ENCODE data around the gene ADGRG6.

DNA sequence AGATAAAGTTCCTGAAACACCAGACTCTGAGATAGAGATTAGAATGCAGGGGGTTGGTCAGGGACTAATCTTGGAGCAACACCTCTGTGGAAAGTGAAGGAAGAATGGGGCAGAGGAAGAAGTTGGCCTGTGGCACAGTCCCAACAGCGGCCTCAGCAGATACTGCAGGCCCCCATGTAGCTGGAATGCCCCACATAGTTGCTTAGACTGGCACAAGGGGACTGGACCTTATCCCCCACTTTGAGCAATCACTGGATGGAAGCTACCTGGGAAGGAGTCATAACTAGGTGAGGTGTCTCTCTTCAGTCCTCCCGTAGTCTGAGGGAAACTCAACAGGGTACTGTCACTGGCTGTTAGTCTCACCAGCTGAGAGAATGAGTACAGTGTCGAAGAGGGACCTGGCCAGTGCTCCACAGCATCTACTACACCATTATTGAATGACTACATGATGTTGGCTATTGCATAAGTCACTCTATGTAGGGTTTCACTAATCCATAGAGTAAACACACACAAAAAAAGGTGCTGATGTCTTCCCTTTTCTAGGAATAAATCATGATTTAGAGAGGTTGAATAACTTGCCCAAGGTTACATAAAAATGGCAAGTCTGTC, 47.5 kb downstream of the ADGRG6 start:
- TF ChIP-seq YY1 (IDR thresholded peaks at IDR 0.05; ENCODE audit: low read depth) (no peak), POLR2AphosphoS5 (IDR thresholded peaks at IDR 0.05; ENCODE audit: low read depth, low read length) (no peak), EP300 (IDR thresholded peaks at IDR 0.05; ENCODE audit: borderline replicate concordance in 1 of 2, low read depth in 1 of 2, low read length in 1 of 2) (no peak), GABPA (IDR thresholded peaks at IDR 0.05; ENCODE audit: low read depth) (no peak), MXI1 (IDR thresholded peaks at IDR 0.05; ENCODE audit: low read depth, low read length) (no peak), CHD2 (IDR thresholded peaks at IDR 0.05; ENCODE audit: low read length, partially characterized antibody) (no peak), EZH2phosphoT487 (IDR thresholded peaks at IDR 0.05; ENCODE audit: borderline replicate concordance, low read depth) (no peak), TAF1 (IDR thresholded peaks at IDR 0.05; ENCODE audit: borderline replicate concordance, low read depth, low read length) (no peak)
- TF ChIP-seq, protein P1, sequence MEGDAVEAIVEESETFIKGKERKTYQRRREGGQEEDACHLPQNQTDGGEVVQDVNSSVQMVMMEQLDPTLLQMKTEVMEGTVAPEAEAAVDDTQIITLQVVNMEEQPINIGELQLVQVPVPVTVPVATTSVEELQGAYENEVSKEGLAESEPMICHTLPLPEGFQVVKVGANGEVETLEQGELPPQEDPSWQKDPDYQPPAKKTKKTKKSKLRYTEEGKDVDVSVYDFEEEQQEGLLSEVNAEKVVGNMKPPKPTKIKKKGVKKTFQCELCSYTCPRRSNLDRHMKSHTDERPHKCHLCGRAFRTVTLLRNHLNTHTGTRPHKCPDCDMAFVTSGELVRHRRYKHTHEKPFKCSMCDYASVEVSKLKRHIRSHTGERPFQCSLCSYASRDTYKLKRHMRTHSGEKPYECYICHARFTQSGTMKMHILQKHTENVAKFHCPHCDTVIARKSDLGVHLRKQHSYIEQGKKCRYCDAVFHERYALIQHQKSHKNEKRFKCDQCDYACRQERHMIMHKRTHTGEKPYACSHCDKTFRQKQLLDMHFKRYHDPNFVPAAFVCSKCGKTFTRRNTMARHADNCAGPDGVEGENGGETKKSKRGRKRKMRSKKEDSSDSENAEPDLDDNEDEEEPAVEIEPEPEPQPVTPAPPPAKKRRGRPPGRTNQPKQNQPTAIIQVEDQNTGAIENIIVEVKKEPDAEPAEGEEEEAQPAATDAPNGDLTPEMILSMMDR (IDR thresholded peaks at IDR 0.05) = no peak
- TF ChIP-seq, protein P2, sequence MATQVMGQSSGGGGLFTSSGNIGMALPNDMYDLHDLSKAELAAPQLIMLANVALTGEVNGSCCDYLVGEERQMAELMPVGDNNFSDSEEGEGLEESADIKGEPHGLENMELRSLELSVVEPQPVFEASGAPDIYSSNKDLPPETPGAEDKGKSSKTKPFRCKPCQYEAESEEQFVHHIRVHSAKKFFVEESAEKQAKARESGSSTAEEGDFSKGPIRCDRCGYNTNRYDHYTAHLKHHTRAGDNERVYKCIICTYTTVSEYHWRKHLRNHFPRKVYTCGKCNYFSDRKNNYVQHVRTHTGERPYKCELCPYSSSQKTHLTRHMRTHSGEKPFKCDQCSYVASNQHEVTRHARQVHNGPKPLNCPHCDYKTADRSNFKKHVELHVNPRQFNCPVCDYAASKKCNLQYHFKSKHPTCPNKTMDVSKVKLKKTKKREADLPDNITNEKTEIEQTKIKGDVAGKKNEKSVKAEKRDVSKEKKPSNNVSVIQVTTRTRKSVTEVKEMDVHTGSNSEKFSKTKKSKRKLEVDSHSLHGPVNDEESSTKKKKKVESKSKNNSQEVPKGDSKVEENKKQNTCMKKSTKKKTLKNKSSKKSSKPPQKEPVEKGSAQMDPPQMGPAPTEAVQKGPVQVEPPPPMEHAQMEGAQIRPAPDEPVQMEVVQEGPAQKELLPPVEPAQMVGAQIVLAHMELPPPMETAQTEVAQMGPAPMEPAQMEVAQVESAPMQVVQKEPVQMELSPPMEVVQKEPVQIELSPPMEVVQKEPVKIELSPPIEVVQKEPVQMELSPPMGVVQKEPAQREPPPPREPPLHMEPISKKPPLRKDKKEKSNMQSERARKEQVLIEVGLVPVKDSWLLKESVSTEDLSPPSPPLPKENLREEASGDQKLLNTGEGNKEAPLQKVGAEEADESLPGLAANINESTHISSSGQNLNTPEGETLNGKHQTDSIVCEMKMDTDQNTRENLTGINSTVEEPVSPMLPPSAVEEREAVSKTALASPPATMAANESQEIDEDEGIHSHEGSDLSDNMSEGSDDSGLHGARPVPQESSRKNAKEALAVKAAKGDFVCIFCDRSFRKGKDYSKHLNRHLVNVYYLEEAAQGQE (IDR thresholded peaks at IDR 0.05; ENCODE audit: low read depth, low read length) = no peak
- TF ChIP-seq, protein P3, sequence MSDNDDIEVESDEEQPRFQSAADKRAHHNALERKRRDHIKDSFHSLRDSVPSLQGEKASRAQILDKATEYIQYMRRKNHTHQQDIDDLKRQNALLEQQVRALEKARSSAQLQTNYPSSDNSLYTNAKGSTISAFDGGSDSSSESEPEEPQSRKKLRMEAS (IDR thresholded peaks at IDR 0.05; ENCODE audit: low read depth) = no peak
- TF ChIP-seq, protein P4, sequence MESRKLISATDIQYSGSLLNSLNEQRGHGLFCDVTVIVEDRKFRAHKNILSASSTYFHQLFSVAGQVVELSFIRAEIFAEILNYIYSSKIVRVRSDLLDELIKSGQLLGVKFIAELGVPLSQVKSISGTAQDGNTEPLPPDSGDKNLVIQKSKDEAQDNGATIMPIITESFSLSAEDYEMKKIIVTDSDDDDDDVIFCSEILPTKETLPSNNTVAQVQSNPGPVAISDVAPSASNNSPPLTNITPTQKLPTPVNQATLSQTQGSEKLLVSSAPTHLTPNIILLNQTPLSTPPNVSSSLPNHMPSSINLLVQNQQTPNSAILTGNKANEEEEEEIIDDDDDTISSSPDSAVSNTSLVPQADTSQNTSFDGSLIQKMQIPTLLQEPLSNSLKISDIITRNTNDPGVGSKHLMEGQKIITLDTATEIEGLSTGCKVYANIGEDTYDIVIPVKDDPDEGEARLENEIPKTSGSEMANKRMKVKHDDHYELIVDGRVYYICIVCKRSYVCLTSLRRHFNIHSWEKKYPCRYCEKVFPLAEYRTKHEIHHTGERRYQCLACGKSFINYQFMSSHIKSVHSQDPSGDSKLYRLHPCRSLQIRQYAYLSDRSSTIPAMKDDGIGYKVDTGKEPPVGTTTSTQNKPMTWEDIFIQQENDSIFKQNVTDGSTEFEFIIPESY (IDR thresholded peaks at IDR 0.05; ENCODE audit: borderline replicate concordance, low read depth) = no peak
